GM18868 (cell line): ENCODE data around the gene ZIC4.

Experiments used
- ATAC-seq: cut with Tn5 transposase; IDR thresholded peaks from one replicate; pipeline ENCODE4 v1.9.1; 2021; ENCODE audit warnings: mild to moderate bottlenecking, moderate library complexity; ENCODE audit not compliant: unreplicated experiment

ZIC4 gene

GRCh38 chr3:147391781-147392624, 14.3 kb downstream of the ZIC4 start:
- no peak for ATAC-seq

- no peak for ATAC-seq
Observed at GRCh38 chr3:147390589-147391569, 15.5 kb downstream of the ZIC4 start.

- ATAC-seq = no peak
Observed at GRCh38 chr3:147389717-147390116, 16.6 kb downstream of the ZIC4 start.

GRCh38 chr3:147388700-147389580, 17.4 kb downstream of the ZIC4 start:
- ATAC-seq = no peak

GRCh38 chr3:147387885-147388699, 18.3 kb downstream of the ZIC4 start:
- ATAC-seq = no peak

- ATAC-seq = no peak
Observed at GRCh38 chr3:147387291-147387884, 19.0 kb downstream of the ZIC4 start.

GRCh38 chr3:147385059-147386012, 21.0 kb downstream of the ZIC4 start:
- no peak for ATAC-seq

- ATAC-seq = peak; percentile 57
Observed at GRCh38 chr3:147384210-147385058, 21.9 kb downstream of the ZIC4 start.

GRCh38 chr3:147383617-147384016, 22.7 kb downstream of the ZIC4 start:
- peak; percentile 65 for ATAC-seq

- ATAC-seq = no peak
Observed at GRCh38 chr3:147381596-147381995, 24.7 kb downstream of the ZIC4 start.

GRCh38 chr3:147380977-147381376, 25.4 kb downstream of the ZIC4 start:
- no peak for ATAC-seq

- no peak for ATAC-seq
Observed at GRCh38 chr3:147380387-147380951, 25.9 kb downstream of the ZIC4 start.

- no peak for ATAC-seq
Observed at GRCh38 chr3:147379651-147380050, 26.7 kb downstream of the ZIC4 start.

- ATAC-seq = no peak
Observed at GRCh38 chr3:147377412-147378367, 28.7 kb downstream of the ZIC4 start.

GRCh38 chr3:147373301-147373700, 33.0 kb downstream of the ZIC4 start:
- ATAC-seq = no peak

- ATAC-seq = no peak
Observed at GRCh38 chr3:147372525-147373027, 33.8 kb downstream of the ZIC4 start.
